HG03097 (cell line): ENCODE results near the gene NRG2.
A peak's percentile ranks its signal among the peaks of the same experiment; 100 is the strongest.

Experiments
- ATAC-seq: cut with Tn5 transposase; IDR thresholded peaks from one replicate; pipeline ENCODE4 v1.9.1; 2021; ENCODE audit not compliant: unreplicated experiment, low FRiP score

The NRG2 gene

DNA sequence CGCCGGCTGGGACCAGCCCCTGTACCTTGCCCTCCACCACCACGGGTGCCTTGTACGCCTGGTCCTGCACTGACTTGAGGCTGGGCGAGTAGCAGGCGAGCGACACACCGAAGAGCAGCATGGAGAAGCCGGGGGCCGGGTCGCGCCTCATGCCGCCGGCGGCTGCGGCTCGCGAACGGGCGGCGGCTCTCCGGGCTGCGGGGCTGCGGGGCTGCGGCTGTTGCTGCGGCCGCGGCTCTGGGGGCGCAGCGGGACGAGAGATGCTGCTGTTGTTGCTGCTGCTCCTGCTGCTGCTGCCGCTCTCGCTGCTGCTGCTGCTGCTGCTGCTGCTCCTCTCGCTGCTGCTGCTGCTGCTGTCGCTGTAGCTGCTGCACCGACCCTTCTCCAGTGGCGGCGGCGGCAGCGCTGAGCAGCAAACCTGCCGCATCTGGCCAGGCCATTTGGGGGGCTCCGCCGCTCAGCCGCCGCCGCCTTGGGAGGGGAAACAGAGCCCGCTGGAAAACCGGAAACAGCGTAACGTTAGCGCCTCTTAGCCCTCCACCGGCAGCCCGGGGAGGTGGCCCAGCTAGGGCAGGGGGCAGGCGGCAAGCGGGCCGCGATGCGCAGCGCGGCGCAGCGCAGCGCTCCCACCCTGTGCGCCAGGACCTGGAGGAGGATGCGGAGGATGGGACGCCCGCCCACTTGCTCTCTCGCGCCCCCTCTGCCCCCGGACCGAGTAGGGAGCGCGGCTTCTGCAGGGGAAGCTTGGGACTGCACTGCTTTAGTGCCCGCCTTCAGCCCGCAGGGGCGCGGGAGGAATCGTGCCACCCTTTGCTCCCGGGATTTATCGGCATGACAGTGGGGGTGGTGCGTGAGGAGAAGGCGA is at the start of gene NRG2:
TSS of gene NRG2 (minus strand) at position 657 of the 865 bp plus-strand sequence.
- ATAC-seq, result peak; percentile 68

GRCh38 chr5:140090251-140090650 is 47.2 kb upstream of the NRG2 start:
- ATAC-seq, result no peak

DNA sequence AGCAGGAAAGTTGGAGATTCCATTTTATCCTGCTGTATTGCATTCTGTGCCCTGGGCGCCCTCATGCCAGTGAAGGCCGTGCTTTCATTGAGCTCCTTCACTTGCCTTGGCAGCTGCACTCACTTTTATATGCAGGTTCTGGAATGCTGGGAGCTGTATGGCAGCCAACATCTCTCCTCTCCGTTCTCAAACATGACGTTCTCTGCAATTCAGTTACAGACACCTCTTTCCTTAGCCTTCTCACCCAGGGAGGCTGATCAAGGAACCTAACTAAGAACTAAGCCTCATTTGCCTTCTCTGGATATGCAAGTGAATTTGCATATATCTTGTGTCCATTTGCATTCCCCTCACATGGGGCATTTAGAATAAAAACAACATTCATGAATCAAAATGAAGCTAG is 41.4 kb upstream of the NRG2 start:
- no peak for ATAC-seq

DNA sequence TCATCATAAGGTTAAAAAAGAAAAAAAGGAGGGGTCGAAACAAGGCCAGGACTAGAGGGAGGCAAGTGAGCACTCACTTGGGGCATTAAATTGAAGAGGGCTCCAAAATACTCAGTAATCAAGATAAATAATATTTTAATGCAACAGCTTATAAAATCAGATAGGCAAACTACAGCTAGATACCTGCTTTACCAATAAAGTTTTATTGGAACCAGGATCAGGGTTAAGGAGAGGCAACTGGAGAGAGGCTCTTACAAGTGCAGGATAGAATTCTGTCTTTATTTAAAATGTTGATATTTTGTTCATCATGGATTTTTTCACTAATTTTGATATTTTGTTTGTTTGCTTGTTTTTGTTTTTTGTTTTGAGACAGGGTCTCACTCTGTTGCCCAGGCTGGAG is 40.6 kb upstream of the NRG2 start:
- ATAC-seq, result no peak

DNA sequence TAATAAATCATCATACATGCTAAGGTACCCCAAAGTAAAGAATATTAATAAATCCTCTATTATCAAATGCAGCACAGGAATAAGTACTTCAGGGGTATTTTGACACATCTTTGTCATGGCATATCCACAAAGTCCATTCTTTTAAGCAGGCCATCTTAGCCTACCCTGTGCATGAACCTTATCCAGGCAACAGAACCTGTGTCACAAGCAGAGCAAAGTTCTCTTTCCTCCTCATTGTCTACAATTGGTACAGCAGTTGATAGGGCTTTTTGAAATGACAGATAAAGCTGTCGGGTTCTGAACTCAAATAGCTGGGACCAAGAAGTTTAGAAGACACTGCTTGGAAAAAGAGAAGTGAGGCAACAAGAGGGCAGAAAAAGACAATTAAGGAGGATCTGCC is 40.0 kb upstream of the NRG2 start:
- ATAC-seq, result no peak

DNA sequence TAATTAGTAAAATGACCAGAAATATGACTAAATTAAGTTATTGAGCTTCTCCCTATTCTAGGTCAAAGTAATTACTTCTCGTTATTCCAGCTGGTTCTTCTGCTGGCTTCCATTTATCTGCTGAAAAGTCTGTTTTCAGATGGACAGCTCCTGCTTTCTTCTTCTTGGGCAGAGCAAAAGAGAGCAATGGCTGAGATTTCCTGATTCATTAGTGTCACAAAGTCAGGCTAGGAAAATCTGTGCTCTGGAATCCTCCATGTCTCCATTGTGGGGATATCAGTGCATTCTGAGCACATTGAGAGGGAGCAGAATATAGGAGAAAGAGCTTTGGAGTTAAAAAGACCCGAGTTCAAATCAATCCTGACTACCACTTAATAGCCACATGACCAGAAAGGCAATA is 33.7 kb upstream of the NRG2 start:
- ATAC-seq, result no peak

DNA sequence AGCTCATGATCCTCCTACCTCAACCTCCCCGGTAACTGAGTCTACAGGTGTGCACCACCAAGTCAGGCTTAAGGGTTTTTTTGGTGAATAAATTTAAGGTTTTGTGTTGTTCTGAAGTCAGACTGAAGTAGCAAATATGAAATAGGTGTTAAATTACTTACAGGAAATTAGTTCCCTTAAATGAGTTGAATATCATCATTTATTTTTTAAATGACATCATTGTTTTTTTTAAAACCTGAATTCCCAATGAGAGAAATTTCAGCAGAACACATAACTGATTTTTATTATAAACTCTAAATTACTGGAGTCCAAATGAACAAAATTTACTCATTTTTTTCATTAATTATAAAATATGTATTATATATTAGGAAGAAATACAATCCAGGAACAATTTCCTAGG is 33.0 kb upstream of the NRG2 start:
- ATAC-seq, result no peak

DNA sequence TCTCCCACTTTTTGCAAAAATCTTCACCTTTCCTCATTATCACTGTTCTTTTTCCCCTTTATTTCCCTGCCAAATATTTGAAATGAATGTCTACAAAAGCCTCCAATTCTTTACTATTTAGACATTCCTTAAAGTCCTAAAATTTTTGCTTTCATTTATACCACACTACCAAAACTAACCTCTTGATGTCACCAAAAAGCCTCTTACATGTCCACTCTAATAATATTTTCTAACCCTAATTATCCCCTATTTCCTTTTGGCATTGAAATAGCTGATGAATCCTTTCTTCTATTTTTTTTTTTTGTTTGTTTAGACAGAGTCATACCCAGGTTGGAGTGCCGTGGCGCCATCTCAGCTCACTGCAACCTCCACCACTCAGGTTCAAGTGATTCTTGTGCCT is 32.3 kb upstream of the NRG2 start:
- ATAC-seq, result no peak

- ATAC-seq, result no peak
These were observed 30.2 kb upstream of the NRG2 start for GRCh38 chr5:140073296-140073695.

- no peak for ATAC-seq
These were observed 29.7 kb upstream of the NRG2 start for GRCh38 chr5:140072812-140073211.

GRCh38 chr5:140060816-140061215 is 17.7 kb upstream of the NRG2 start:
- ATAC-seq, result no peak

GRCh38 chr5:140058212-140058932 is 15.3 kb upstream of the NRG2 start:
- ATAC-seq, result no peak

GRCh38 chr5:140056880-140057279 is 13.8 kb upstream of the NRG2 start:
- ATAC-seq, result no peak

- ATAC-seq, result no peak
These were observed 12.1 kb upstream of the NRG2 start for GRCh38 chr5:140055152-140055551.

DNA sequence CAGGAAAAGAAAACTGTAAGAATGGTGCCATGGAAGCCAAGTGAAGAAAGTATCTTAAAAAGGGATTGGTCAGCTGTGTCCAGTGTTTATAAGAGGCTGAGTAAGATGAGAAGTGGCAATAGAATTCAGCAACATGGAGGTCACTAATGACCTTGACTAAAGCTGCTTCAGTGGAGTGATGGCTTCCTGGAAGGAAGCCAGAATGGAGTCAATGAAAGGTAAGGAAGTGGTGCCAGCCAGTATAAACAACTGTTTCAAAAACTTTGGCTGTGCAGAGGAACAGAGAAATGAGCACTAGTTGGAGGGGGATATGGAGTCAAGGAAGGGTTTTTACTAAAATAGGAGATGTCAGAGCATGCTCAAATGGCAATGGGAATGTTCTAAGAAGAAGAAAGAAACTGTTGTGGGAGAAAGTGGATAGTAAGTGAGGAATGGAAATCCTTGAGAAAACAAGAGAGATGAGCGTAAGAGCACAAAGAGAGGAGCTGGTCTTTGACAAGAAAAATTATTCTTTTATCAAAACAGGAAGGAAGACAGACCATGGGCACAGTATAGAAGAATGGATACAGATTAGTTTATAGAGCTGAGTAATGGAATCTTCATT is 11.1 kb upstream of the NRG2 start:
- ATAC-seq, result no peak

GRCh38 chr5:140051950-140052349 is 8.9 kb upstream of the NRG2 start:
- no peak for ATAC-seq

DNA sequence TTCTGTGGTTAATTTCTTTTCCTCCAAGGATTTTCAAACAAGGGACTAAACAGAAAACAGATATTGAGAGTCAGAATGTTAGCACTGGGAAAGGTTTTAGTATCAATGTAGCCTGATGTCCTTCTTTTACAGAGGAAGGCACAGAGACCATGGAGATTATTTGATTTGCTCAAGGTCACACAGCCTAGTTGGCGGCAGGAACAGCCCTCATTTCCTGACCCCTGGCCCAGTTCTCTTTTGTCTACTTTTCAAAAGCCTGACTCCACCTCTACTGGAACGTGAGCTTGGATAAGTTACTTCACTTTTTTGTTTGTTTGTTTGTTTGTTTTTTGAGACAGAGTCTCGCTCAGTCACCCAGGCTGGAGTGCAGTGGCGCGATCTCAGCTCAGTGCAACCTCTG is 6.6 kb upstream of the NRG2 start:
- no peak for ATAC-seq

DNA sequence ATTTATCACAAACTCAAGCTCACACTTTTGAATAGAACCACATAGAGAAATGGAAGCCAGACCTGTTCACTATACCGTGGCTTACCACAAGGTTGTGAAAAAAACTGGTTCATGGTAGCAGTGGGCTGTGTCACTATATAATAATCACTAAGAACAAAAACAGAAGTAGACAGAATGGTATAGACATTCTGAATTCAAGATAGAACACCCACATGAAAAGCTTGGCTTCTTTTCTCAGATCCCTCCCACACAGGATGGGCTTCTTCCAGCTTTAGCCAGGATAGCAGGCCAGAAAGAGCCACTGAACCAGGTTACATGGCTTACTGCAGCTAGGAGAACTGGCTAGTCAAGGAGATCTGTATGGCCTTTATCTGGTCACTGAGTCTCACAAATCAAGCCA is 6.1 kb upstream of the NRG2 start:
- no peak for ATAC-seq

DNA sequence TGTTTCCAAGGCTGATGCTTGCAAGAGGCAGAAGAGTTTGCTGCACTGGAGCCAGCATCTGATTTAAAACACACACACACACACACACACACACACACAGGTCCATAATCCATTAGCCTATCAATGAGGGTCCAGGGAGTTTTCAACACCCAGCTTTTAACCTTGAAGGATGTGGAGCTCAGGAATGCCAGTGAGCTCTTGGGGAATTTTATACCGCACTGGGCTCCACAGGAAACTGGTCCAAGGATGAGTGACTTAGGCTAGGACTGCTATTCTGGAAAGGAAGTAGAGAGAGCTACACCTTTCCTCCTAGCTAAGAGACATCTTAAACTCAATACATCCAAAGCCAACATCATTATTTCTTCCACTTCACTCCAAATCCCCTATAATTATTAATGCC is 942 bp upstream of the NRG2 start:
- ATAC-seq, result no peak

- peak; percentile 11 for ATAC-seq
These were observed 391 bp upstream of the NRG2 start for GRCh38 chr5:140043508-140043872.

DNA sequence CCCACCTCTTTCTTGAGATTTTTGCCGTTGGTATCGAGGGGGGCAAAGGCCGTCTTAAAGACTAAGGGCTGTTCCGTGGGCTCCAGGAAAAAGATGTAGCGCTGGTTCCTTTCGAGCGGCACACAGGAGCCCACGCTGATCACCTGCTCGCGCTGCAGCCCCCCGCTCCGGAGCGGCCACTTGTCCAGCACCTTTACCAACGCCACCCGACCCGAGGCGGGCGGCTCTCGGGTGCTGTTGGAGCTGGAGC is 781 bp downstream of the NRG2 start:
- no peak for ATAC-seq
